GM18505 (cell line): ENCODE measurements around the gene TTC28.

Experiments
- ATAC-seq: cut with Tn5 transposase; IDR thresholded peaks from one replicate; pipeline ENCODE4 v1.9.1; 2021; ENCODE audit not compliant: unreplicated experiment
- POLR2A ChIP-seq: IDR thresholded peaks from 4 replicates; pipeline ENCODE4 v1.6.1; 2011; ENCODE audit warnings: borderline replicate concordance; ENCODE audit not compliant: insufficient read depth, insufficient read length; ENCODE audit errors: extremely low read depth

Gene TTC28

GRCh38 chr22:28351476-28351875 is 328.2 kb downstream of the TTC28 start:
- ATAC-seq = no peak

GRCh38 chr22:28348613-28349609 is 330.7 kb downstream of the TTC28 start:
- no peak for TF ChIP-seq POLR2A
- ATAC-seq = no peak

More at GRCh38 chr22:28351476-28351875, 328.2 kb downstream of the TTC28 start:
- TF ChIP-seq POLR2A = no peak

- no peak for TF ChIP-seq POLR2A
- ATAC-seq = no peak
These were observed 333.3 kb downstream of the TTC28 start for GRCh38 chr22:28346308-28346707.

- no peak for ATAC-seq
- no peak for TF ChIP-seq POLR2A
These were observed 334.5 kb downstream of the TTC28 start for GRCh38 chr22:28344918-28345703.

GRCh38 chr22:28341001-28341400 is 338.6 kb downstream of the TTC28 start:
- no peak for ATAC-seq
- no peak for TF ChIP-seq POLR2A

- TF ChIP-seq POLR2A = no peak
- ATAC-seq = no peak
These were observed 346.6 kb downstream of the TTC28 start for GRCh38 chr22:28333088-28333487.

GRCh38 chr22:28332410-28332809 is 347.2 kb downstream of the TTC28 start:
- no peak for TF ChIP-seq POLR2A
- no peak for ATAC-seq

GRCh38 chr22:28331695-28332094 is 347.9 kb downstream of the TTC28 start:
- no peak for ATAC-seq
- TF ChIP-seq POLR2A = no peak

- no peak for TF ChIP-seq POLR2A
- ATAC-seq = no peak
These were observed 350.2 kb downstream of the TTC28 start for GRCh38 chr22:28329186-28330073.

- no peak for ATAC-seq
- TF ChIP-seq POLR2A = no peak
These were observed 350.9 kb downstream of the TTC28 start for GRCh38 chr22:28328756-28329155.

- TF ChIP-seq POLR2A = no peak
- no peak for ATAC-seq
These were observed 363.6 kb downstream of the TTC28 start for GRCh38 chr22:28316014-28316413.

- no peak for ATAC-seq
- TF ChIP-seq POLR2A = no peak
These were observed 364.7 kb downstream of the TTC28 start for GRCh38 chr22:28314959-28315358.

- TF ChIP-seq POLR2A = no peak
- no peak for ATAC-seq
These were observed 369.3 kb downstream of the TTC28 start for GRCh38 chr22:28310299-28310698.
